Epithelial cell of esophagus (primary cell): ENCODE data around the gene TMTC2.
A peak's percentile ranks its signal among the peaks of the same experiment; 100 is the strongest.
"Not testable (repeated sequence)": the region's sequence is repeated elsewhere in the genome, so short reads cannot be mapped to it uniquely, and the experiment has no call there.

Source experiments
- DNase-seq: peaks from one replicate; pipeline ENCODE4 v3.0.0; 2010; ENCODE audit warnings: low read depth
- H3K4me3 ChIP-seq: 2 replicates; pipeline ENCODE4 v1.5.1; 2011; ENCODE audit warnings: mild to moderate bottlenecking, low read length, control low read depth
- CTCF ChIP-seq: IDR thresholded peaks from 2 replicates; pipeline ENCODE4 v1.5.1; 2011; ENCODE audit warnings: low read depth, mild to moderate bottlenecking, low read length, control low read depth, inconsistent platforms; ENCODE audit not compliant: insufficient read depth; ENCODE audit errors: missing control alignments

The TMTC2 gene

GRCh38 chr12:82842480-82842879, 155.8 kb downstream of the TMTC2 start:
- DNase-seq: no peak
- TF ChIP-seq CTCF: no peak
- H3K4me3 ChIP-seq: no peak overlapping the region

- H3K4me3 ChIP-seq: not testable (repeated sequence)
Observed at GRCh38 chr12:82845076-82845475, 158.4 kb downstream of the TMTC2 start.

GRCh38 chr12:82848845-82849244, 162.1 kb downstream of the TMTC2 start:
- no peak overlapping the region for H3K4me3 ChIP-seq
- no peak for TF ChIP-seq CTCF
- DNase-seq: no peak

More at GRCh38 chr12:82845076-82845475, 158.4 kb downstream of the TMTC2 start:
- not testable (repeated sequence) for DNase-seq

- TF ChIP-seq CTCF: no peak
- DNase-seq: no peak
Observed at GRCh38 chr12:82852529-82852928, 165.8 kb downstream of the TMTC2 start.

GRCh38 chr12:82855872-82856271, 169.2 kb downstream of the TMTC2 start:
- no peak overlapping the region for H3K4me3 ChIP-seq
- TF ChIP-seq CTCF: no peak
- DNase-seq: no peak

More at GRCh38 chr12:82852529-82852928, 165.8 kb downstream of the TMTC2 start:
- no peak overlapping the region for H3K4me3 ChIP-seq

GRCh38 chr12:82857276-82857675, 170.6 kb downstream of the TMTC2 start:
- no peak for TF ChIP-seq CTCF
- H3K4me3 ChIP-seq: no peak overlapping the region
- no peak for DNase-seq

GRCh38 chr12:82857911-82858533, 171.3 kb downstream of the TMTC2 start:
- DNase-seq: peak; percentile 7
- no peak overlapping the region for H3K4me3 ChIP-seq
- TF ChIP-seq CTCF: no peak
